ENCODE results near the gene WDFY4. TPM values are rescaled to one million over a fixed set of nuclear protein-coding genes. Genes with fewer than 3 reads are reported as not detected.
A peak's percentile ranks its signal among the peaks of the same experiment; 100 is the strongest.

Gene WDFY4
- total and polyA plus RNA-seq, 5 experiments from 2014 or later: 0.04 to 8.5 (median 4.3) TPM; not detected in 1

GRCh38 chr10:48941427-48942075, 256.9 kb downstream of the WDFY4 start:
- H3K27ac Mint-ChIP-seq: no peak overlapping the region
- no peak overlapping the region for H3K4me3 Mint-ChIP-seq
- no peaks in the 10 kb centered on the region for H3K36me3 Mint-ChIP-seq
- ATAC-seq: no peak
- H3K4me1 Mint-ChIP-seq: no peaks in the 10 kb centered on the region
- no peaks in the 10 kb centered on the region for H3K27me3 Mint-ChIP-seq
- POLR2A ChIA-PET: no interaction called here
- H3K9me3 Mint-ChIP-seq: no peaks in the 10 kb centered on the region
- DNase-seq: no peak

DNA sequence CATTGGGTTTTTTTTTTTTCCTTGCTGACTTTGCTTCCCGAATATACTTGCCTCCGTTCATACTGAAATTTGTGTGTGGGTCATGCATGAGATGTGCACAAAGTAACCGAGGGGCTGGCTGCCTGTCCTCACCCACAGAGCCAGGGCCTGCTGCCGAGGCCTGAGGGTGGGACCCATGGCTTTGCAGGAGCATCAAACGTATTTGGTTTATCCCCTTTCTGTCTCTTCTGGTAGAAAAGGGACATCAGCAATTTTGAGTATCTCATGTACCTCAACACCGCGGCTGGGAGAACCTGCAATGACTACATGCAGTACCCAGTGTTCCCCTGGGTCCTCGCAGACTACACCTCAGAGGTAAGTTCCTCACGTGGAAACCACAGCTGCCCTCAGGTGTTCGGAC, 258.4 kb downstream of the WDFY4 start:
- no peaks in the 10 kb centered on the region for H3K4me1 Mint-ChIP-seq
- H3K27me3 Mint-ChIP-seq: no peaks in the 10 kb centered on the region
- H3K4me3 Mint-ChIP-seq: no peak overlapping the region
- DNase-seq: no peak
- POLR2A ChIA-PET: no interaction called here
- no peaks in the 10 kb centered on the region for H3K9me3 Mint-ChIP-seq
- no peak overlapping the region for H3K27ac Mint-ChIP-seq
- no peak for ATAC-seq
- no peaks in the 10 kb centered on the region for H3K36me3 Mint-ChIP-seq

GRCh38 chr10:48944171-48944570, 259.5 kb downstream of the WDFY4 start:
- POLR2A ChIA-PET: no interaction called here
- no peaks in the 10 kb centered on the region for H3K9me3 Mint-ChIP-seq
- no peaks in the 10 kb centered on the region for H3K4me1 Mint-ChIP-seq
- no peaks in the 10 kb centered on the region for H3K27me3 Mint-ChIP-seq
- no peak overlapping the region for H3K4me3 Mint-ChIP-seq
- H3K27ac Mint-ChIP-seq: no peak overlapping the region
- DNase-seq (no peak), ATAC-seq (no peak)
- H3K36me3 Mint-ChIP-seq: no peaks in the 10 kb centered on the region

DNA sequence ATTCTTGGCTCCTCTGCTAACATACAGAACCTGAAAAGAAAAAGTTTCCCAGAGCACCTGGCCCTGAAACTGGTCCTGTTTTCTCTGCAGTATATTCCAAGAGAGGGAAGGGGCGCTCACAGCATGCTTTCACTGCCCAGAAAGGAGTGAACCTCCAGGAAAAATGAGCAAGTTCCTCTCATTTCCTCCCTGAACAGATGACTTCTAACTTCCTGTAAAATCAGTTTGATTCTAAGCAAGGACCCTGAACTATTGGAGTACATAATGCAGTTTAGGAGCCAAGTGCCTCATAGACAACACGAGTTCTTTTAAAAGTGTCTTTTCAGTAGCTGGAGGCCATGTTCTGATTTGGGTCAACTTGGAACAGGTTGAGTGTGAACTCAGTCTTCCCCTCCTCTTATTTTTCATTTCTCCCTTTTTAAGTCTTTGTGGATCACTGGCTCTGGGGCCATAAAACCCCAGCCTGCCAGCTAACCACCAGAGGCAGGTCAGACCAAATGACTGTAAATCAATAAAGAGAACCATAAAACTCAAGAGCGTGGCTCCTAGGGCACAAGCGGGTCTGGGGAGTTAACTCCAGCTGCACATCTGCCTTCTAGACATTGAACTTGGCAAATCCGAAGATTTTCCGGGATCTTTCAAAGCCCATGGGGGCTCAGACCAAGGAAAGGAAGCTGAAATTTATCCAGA, 260.9 kb downstream of the WDFY4 start:
- no peaks in the 10 kb centered on the region for H3K27me3 Mint-ChIP-seq
- H3K4me1 Mint-ChIP-seq: no peaks in the 10 kb centered on the region
- ATAC-seq: no peak
- POLR2A ChIA-PET: no interaction called here
- H3K27ac Mint-ChIP-seq: no peak overlapping the region
- H3K4me3 Mint-ChIP-seq: no peak overlapping the region
- DNase-seq: no peak
- no peaks in the 10 kb centered on the region for H3K36me3 Mint-ChIP-seq
- no peaks in the 10 kb centered on the region for H3K9me3 Mint-ChIP-seq

DNA sequence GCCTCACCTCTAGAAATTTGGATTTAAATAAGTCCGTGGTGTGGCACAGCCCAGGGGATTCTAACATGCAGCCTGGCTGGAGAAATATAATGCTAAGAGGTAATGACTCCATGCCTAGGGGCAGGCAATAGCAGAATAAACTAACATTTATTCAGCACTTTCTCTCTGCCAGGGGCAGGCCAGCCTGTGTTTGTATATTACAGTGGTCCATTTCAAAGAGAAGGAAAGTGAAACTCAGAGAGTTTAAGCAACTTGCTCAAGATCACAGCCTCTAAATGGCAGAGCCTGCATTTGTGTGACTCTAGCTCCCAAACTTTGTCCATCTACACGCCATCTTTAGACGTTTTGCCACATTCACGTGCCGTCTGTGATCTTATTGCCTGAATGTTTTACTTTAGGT, 261.7 kb downstream of the WDFY4 start:
- Mint-ChIP-seq H3K27me3 (peaks cover 0 to 1% (median 0%) of the 10 kb centered on the region in 5 donors), H3K4me1 (no peaks in the 10 kb centered on the region), H3K9me3 (no peaks in the 10 kb centered on the region), H3K36me3 (no peaks in the 10 kb centered on the region), H3K4me3 (no peak overlapping the region), H3K27ac (no peak overlapping the region)
- DNase-seq (no peak), ATAC-seq (no peak)
- POLR2A ChIA-PET: no interaction called here

- POLR2A ChIA-PET: no interaction called here
- ATAC-seq (no peak), DNase-seq (no peak)
- Mint-ChIP-seq H3K4me1 (no peaks in the 10 kb centered on the region), H3K9me3 (no peaks in the 10 kb centered on the region), H3K27me3 (peaks cover 0 to 7% (median 0%) of the 10 kb centered on the region in 5 donors), H3K36me3 (no peaks in the 10 kb centered on the region), H3K27ac (no peak overlapping the region), H3K4me3 (no peak overlapping the region)
Observed at GRCh38 chr10:48946891-48947500, 262.3 kb downstream of the WDFY4 start.

DNA sequence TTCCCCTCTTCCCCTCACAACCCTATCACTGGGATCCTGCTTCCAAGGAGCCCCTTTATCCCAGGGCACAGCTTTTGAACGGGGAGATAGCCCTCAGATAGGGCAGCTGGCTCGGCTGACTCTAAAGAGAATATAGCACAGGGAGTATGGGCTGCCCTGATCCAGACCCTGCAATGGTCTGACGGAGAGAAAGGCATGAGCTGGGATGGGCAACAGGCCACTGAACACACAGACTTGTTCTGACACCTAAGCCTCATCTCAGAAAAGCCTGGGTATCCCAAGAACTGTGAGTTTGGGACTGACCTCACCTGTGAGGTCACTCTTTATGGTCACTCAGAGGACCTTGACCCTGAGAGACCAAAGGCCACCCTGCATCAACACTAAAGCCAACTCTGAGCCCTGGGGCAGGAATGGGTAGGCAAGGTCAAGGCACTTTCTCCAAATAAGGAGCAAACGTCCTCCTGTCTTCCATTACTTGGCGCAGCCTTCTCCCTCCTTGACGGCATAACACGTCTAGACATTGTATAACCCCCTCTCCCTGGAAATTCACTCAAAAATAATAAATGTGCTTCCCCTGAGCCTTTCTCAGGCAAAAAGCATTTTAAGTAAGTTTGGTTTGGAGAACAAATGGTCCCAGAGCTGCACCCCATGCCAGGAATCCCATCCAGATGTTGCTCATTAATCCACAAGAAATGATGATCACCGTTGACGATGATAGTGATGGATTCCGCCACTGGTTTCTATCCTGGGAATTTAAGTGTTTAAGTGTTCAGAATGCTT, 263.2 kb downstream of the WDFY4 start:
- peak overlapping the region in 1 of 10 donors; percentile 34 for H3K27ac Mint-ChIP-seq
- DNase-seq: no peak
- no peak overlapping the region for H3K4me3 Mint-ChIP-seq
- H3K4me1 Mint-ChIP-seq: no peaks in the 10 kb centered on the region
- H3K9me3 Mint-ChIP-seq: no peaks in the 10 kb centered on the region
- peaks cover 0 to 7% (median 0%) of the 10 kb centered on the region in 5 donors for H3K27me3 Mint-ChIP-seq
- POLR2A ChIA-PET: no interaction called here
- no peak for ATAC-seq
- no peaks in the 10 kb centered on the region for H3K36me3 Mint-ChIP-seq

DNA sequence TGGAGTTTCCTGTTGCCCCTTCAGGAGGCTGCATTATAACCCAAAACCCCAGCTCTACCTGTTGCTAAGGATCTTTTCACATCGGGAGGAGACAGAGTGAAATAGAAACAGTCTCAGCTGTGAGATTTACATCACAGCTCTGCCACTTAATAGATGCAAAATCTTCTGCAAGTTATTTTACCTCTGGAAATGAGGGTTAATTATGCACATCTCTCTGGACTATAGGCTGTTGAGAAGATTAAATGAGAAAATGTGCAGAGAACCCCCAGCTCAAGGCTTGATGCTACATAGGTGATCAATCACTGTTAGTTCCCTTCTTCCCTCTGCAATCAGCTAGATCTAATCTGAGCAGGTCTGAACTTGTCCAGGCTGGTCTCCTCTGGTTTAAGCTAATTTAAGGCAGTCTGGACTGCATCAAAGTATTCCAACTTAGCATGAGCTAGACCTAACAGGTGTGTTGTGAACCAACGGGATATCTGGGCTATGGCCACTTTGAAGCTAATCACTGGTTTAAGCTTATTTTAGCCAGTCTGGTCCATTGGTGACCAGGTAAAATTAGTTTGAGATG, 263.9 kb downstream of the WDFY4 start:
- Mint-ChIP-seq H3K36me3 (no peaks in the 10 kb centered on the region), H3K27me3 (peaks cover 0 to 7% (median 0%) of the 10 kb centered on the region in 5 donors), H3K9me3 (no peaks in the 10 kb centered on the region), H3K27ac (no peak overlapping the region), H3K4me3 (no peak overlapping the region), H3K4me1 (peaks cover 0 to 2% (median 0%) of the 10 kb centered on the region in 4 donors)
- DNase-seq (no peak), ATAC-seq (no peak)
- POLR2A ChIA-PET: no interaction called here

- Mint-ChIP-seq H3K36me3 (no peaks in the 10 kb centered on the region), H3K4me1 (peaks cover 0 to 2% (median 0%) of the 10 kb centered on the region in 4 donors), H3K9me3 (no peaks in the 10 kb centered on the region), H3K27ac (no peak overlapping the region), H3K27me3 (peaks cover 0 to 8% (median 0%) of the 10 kb centered on the region in 5 donors), H3K4me3 (no peak overlapping the region)
- no peak for DNase-seq
- no peak for ATAC-seq
- POLR2A ChIA-PET: interaction anchor here (0.7 kb wide), 1 partner anchor 129 kb away, joined by 4 read pairs; no protein-coding TSS in a partner anchor
Observed at GRCh38 chr10:48951707-48952106, 267.0 kb downstream of the WDFY4 start.

GRCh38 chr10:48957361-48958151, 272.9 kb downstream of the WDFY4 start:
- Mint-ChIP-seq H3K27ac (no peak overlapping the region), H3K4me1 (peaks cover 0 to 2% (median 0%) of the 10 kb centered on the region in 4 donors), H3K4me3 (no peak overlapping the region), H3K27me3 (peaks cover 0 to 5% (median 0%) of the 10 kb centered on the region in 5 donors), H3K36me3 (no peaks in the 10 kb centered on the region), H3K9me3 (peaks cover 0 to 1% (median 0%) of the 10 kb centered on the region in 9 donors)
- POLR2A ChIA-PET: no interaction called here
- DNase-seq (no peak), ATAC-seq (no peak)

- Mint-ChIP-seq H3K27ac (no peak overlapping the region), H3K36me3 (no peaks in the 10 kb centered on the region), H3K27me3 (peaks cover 0 to 5% (median 0%) of the 10 kb centered on the region in 5 donors), H3K9me3 (peaks cover 0 to 1% (median 0%) of the 10 kb centered on the region in 9 donors), H3K4me3 (no peak overlapping the region), H3K4me1 (no peaks in the 10 kb centered on the region)
- no peak for ATAC-seq
- POLR2A ChIA-PET: no interaction called here
- DNase-seq: no peak
Observed at GRCh38 chr10:48958598-48959190, 274.0 kb downstream of the WDFY4 start.

- no peak overlapping the region for H3K27ac Mint-ChIP-seq
- POLR2A ChIA-PET: interaction anchor here (0.6 kb wide), 1 partner anchor 25 kb away, joined by 3 read pairs; no protein-coding TSS in a partner anchor
- ATAC-seq: no peak
- no peak overlapping the region for H3K4me3 Mint-ChIP-seq
- H3K4me1 Mint-ChIP-seq: no peaks in the 10 kb centered on the region
- H3K9me3 Mint-ChIP-seq: peaks cover 0 to 1% (median 0%) of the 10 kb centered on the region in 9 donors
- peaks cover 0 to 13% (median 2%) of the 10 kb centered on the region in 5 donors for H3K27me3 Mint-ChIP-seq
- no peaks in the 10 kb centered on the region for H3K36me3 Mint-ChIP-seq
- DNase-seq: no peak
Observed at GRCh38 chr10:48964038-48964437, 279.4 kb downstream of the WDFY4 start.

All from naive thymus-derived CD8-positive, alpha-beta T cell (primary cell).